NB4 (cell line): ENCODE data around the gene ERCC6L.

Experiments
- MYC ChIP-seq: IDR thresholded peaks from 2 replicates; pipeline ENCODE4 v1.6.1; 2011; ENCODE audit warnings: low read depth, low read length
- TF ChIP-seq, protein P1 (sequence below): IDR thresholded peaks from one replicate; pipeline ENCODE4 v1.5.1; 2012; ENCODE audit warnings: low read depth, low read length

DNA sequence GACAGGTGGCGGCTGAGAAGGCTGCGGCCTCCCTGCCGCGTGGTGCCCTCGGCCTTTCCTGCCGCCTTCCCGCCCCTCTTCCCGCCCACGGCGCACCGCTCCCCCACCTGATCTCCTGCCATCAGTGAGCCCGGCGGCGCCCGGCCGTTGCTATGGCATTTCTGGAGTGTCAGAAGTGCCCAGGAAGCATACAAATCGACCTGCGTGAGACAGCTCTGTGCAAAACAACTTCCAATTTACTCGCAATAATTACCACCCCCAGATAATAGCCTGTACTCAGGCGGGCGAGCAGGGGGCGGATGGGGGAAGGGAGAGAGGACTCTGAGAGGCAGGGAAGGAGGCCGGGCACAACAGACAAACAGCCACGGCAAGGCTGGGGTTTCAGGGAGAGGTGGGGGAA, 16.6 kb upstream of the ERCC6L start:
- no peak for TF ChIP-seq MYC
- TF ChIP-seq, protein P1, sequence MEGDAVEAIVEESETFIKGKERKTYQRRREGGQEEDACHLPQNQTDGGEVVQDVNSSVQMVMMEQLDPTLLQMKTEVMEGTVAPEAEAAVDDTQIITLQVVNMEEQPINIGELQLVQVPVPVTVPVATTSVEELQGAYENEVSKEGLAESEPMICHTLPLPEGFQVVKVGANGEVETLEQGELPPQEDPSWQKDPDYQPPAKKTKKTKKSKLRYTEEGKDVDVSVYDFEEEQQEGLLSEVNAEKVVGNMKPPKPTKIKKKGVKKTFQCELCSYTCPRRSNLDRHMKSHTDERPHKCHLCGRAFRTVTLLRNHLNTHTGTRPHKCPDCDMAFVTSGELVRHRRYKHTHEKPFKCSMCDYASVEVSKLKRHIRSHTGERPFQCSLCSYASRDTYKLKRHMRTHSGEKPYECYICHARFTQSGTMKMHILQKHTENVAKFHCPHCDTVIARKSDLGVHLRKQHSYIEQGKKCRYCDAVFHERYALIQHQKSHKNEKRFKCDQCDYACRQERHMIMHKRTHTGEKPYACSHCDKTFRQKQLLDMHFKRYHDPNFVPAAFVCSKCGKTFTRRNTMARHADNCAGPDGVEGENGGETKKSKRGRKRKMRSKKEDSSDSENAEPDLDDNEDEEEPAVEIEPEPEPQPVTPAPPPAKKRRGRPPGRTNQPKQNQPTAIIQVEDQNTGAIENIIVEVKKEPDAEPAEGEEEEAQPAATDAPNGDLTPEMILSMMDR: no peak
